KMS-11 (cell line): ENCODE results near the gene FOXO6.

Experiments
- H2AFZ ChIP-seq: fragments of 200-600 bp; sonication (generic); 2 replicates; pipeline ENCODE4 v1.6.1; 2016; ENCODE audit warnings: antibody characterized with exemption, mixed run types, low read depth
- H3K27ac ChIP-seq: fragments of 200-600 bp; sonication (generic); 2 replicates; pipeline ENCODE4 v1.6.1; 2016; ENCODE audit warnings: mild to moderate bottlenecking, mixed run types
- H3K27me3 ChIP-seq: fragments of 200-600 bp; sonication (generic); 2 replicates; pipeline ENCODE4 v1.6.1; 2017; ENCODE audit warnings: mild to moderate bottlenecking, low read depth, mixed run types, moderate library complexity; ENCODE audit not compliant: insufficient read depth
- H3K36me3 ChIP-seq: fragments of 200-600 bp; sonication (generic); 2 replicates; pipeline ENCODE4 v1.6.1; 2017; ENCODE audit warnings: mild to moderate bottlenecking, mixed run types; ENCODE audit not compliant: insufficient read depth
- H3K4me1 ChIP-seq: fragments of 200-600 bp; sonication (generic); 2 replicates; pipeline ENCODE4 v1.6.1; 2016; ENCODE audit warnings: mild to moderate bottlenecking, low read depth, mixed run types; ENCODE audit not compliant: poor library complexity, severe bottlenecking
- H3K4me2 ChIP-seq: fragments of 200-600 bp; sonication (generic); 2 replicates; pipeline ENCODE4 v1.7.0; 2016; ENCODE audit warnings: mild to moderate bottlenecking, mixed run types
- H3K4me3 ChIP-seq: fragments of 200-600 bp; sonication (generic); IDR thresholded peaks from 2 replicates; pipeline ENCODE4 v1.6.1; 2017; ENCODE audit warnings: low read depth, low read length, mixed read lengths; ENCODE audit not compliant: insufficient read depth
- H3K79me2 ChIP-seq: fragments of 200-600 bp; sonication (generic); 2 replicates; pipeline ENCODE4 v1.6.1; 2016; ENCODE audit warnings: low read depth, mixed run types; ENCODE audit not compliant: insufficient read depth
- H3K9ac ChIP-seq: fragments of 200-600 bp; sonication (generic); 2 replicates; pipeline ENCODE4 v1.6.1; 2016; ENCODE audit warnings: mild to moderate bottlenecking, mixed run types
- H4K20me1 ChIP-seq: fragments of 200-600 bp; sonication (generic); 2 replicates; pipeline ENCODE4 v1.6.1; 2016; ENCODE audit warnings: mild to moderate bottlenecking, mixed run types; ENCODE audit not compliant: insufficient read depth
- CTCF ChIP-seq: fragments of 200-600 bp; sonication (generic); conservative IDR thresholded peaks from 2 replicates; pipeline ENCODE4 v1.6.1; 2017; ENCODE audit warnings: low read depth, mild to moderate bottlenecking, antibody characterized with exemption, low read length, moderate library complexity, mixed read lengths

Gene FOXO6

DNA sequence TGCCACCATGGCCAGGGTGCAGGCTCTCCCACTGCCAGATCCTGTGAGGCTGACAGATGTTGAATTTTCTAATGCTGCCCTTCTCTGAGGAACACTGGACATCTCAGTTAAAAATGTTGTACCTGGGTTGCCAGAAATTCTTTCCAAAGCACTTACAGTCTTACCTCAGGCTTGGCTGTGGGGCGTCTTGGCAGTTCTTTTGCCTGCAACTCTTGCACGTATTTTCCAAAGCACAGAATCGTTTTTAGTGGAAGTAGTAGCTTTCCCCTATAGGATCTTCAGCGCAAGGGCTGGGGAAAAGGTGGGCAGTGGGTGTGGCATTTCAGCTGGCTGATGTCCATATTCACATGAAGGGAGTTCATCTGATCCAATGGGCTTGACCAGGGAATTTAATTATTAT is 69.3 kb downstream of the FOXO6 start:
- no peaks in the 10 kb centered on the region for H3K27me3 ChIP-seq
- no peak for TF ChIP-seq CTCF
- H3K4me2 ChIP-seq = peak overlapping the region; percentile 10; the same call in 1 of the 2 replicates
- no peak overlapping the region for H3K4me3 ChIP-seq
- H3K79me2 ChIP-seq = no peaks in the 10 kb centered on the region
- H3K4me1 ChIP-seq = peaks cover 33% of the 10 kb centered on the region
- H3K36me3 ChIP-seq = no peaks in the 10 kb centered on the region
- H2AFZ ChIP-seq = no peak overlapping the region
- H4K20me1 ChIP-seq = no peaks in the 10 kb centered on the region
- H3K9ac ChIP-seq = no peak overlapping the region
- H3K27ac ChIP-seq = no peak overlapping the region

DNA sequence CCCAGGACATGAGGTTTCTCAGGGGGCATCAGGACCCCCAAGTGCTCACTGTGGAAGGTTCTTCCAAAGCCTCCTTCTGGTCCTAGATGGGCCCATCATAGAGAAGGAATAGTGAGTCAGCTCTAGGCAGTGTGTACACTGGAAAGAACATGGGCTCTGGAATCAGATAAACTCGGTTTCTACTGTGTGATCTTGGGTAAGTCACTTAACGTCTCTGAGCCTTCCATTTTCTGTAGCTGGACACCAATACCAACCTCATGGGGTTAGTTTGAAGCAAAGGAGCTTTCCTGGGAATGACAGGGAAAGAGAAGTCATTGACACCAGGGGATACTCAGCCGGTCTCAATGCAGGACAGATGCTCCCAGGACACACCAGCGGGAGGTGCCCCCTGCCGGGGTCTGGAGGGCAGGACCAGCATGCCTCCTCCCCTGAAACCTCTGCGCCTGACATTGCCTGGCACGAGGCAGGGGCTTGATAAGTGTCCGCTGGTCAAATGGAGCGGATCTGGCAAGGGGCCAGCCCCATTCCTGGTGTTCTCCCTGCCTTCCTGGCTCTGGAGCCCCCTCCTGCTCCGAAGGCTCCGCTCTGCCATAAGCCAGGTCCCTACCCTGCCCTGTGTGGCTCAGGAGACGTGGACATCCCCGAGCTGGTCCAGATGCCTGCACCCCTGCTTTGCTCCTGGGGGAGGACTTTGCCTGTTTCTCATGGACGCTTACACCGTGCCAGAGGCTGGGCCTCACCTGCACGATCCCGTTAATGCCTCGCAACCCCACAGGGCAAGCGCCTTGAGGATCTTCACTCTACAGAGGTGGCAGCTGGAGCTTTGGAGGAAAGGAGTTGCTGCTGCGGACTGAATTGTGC is 70.5 kb downstream of the FOXO6 start:
- no peak overlapping the region for H3K4me3 ChIP-seq
- H3K4me2 ChIP-seq = no peak overlapping the region
- H3K27me3 ChIP-seq = no peaks in the 10 kb centered on the region; the same call in 1 of the 2 replicates
- no peaks in the 10 kb centered on the region for H3K36me3 ChIP-seq
- no peak overlapping the region for H3K9ac ChIP-seq
- no peak overlapping the region for H2AFZ ChIP-seq
- no peak for TF ChIP-seq CTCF
- H3K79me2 ChIP-seq = no peaks in the 10 kb centered on the region
- no peak overlapping the region for H3K27ac ChIP-seq
- H3K4me1 ChIP-seq = peaks cover 33% of the 10 kb centered on the region
- H4K20me1 ChIP-seq = no peaks in the 10 kb centered on the region
